ENCODE measurements around the gene ME3. TPM values are rescaled to one million over a fixed set of nuclear protein-coding genes. Genes with fewer than 3 reads are reported as not detected.
"Not testable (repeated sequence)": the region's sequence is repeated elsewhere in the genome, so short reads cannot be mapped to it uniquely, and the experiment has no call there.

The ME3 gene
- total RNA-seq, 2 experiments from 2014 or later: 1.5 to 2.9 TPM

DNA sequence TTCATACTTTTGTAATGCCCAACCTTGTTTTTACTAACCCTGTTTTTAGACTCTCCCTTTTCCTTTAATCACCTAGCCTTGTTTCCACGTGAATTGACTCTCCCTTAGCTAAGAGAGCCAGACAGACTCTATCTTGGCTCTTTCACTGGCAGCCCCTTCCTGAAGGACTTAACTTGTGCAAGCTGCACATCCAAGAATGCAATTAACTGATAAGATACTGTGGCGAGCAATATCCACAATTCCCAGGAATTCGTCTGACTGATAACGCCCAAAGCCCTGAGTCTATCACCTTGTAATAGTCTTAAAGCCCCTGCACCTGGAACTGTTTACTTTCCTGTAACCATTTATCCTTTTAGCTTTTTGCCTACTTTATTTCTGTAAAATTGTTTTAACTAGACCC lies 248.9 kb downstream of the ME3 start:
- H3K27me3 Mint-ChIP-seq; H3K36me3 Mint-ChIP-seq (ENCODE audit: low read depth); CTCF ChIA-PET; H3K4me3 Mint-ChIP-seq; H3K9me3 Mint-ChIP-seq; DNase-seq; POLR2A ChIA-PET; H3K27ac Mint-ChIP-seq; H3K4me1 Mint-ChIP-seq: not testable (repeated sequence)

DNA sequence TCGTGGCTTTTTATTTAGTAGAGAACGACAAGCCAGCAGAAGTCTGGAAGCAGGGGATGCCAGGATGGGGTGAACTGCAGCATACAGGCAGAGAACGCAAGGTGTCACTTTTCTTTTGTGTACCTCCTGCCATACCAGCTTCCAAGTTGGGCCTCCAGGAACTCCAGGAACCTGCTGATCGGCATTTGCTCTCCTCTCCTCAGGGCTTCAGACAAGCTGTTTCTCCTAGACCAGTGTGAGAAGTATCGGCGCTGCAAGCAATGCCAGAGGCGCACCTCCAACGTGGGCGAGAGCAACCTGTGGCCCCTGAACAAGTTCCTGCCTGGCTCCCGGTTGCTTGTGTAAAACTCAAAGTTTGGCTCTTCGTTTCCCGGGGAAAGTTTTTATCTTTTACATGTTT lies 250.0 kb downstream of the ME3 start:
- Mint-ChIP-seq H3K4me3 (no peak overlapping the region), H3K9me3 (no peaks in the 10 kb centered on the region), H3K36me3 (ENCODE audit: low read depth) (no peaks in the 10 kb centered on the region), H3K27me3 (peaks cover 4% of the 10 kb centered on the region), H3K4me1 (peaks cover 5% of the 10 kb centered on the region), H3K27ac (no peak overlapping the region)
- DNase-seq: no peak
- ChIA-PET CTCF (no interaction called here), POLR2A (no interaction called here)

- CTCF ChIA-PET: interaction anchor here (0.6 kb wide), 1 partner anchor 433 kb away, joined by 4 read pairs; no protein-coding TSS in a partner anchor
Observed at GRCh38 chr11:86421946-86422345, 250.5 kb downstream of the ME3 start.

DNA sequence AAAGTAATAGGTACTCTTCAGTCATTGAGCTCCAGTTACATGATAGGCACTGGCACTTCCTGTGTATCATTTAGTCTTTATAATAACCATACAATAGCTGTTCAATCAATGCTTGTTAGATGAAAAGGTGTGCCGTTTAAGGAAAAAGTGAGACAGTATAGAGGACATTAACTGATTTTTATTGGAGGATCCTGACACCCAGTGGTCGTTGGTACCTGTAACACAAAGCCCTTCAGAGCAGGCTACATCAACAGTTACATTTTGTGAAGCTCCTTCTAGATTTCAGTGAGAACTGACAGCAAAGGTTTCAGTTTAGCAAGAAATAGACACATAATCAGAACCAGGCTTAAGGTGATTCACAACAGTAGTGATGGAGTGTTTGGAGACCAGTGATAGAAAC lies 253.5 kb downstream of the ME3 start:
- ChIA-PET CTCF (interaction anchor here (1.1 kb wide), 1 partner anchor 24 kb away, joined by 3 read pairs; no protein-coding TSS in a partner anchor), POLR2A (no interaction called here)
- no peak for DNase-seq
- Mint-ChIP-seq H3K4me3 (no peak overlapping the region), H3K4me1 (peaks cover 5% of the 10 kb centered on the region), H3K36me3 (ENCODE audit: low read depth) (no peaks in the 10 kb centered on the region), H3K27ac (no peak overlapping the region), H3K27me3 (no peaks in the 10 kb centered on the region), H3K9me3 (no peaks in the 10 kb centered on the region)

More at GRCh38 chr11:86421946-86422345, 250.5 kb downstream of the ME3 start:
- no peaks in the 10 kb centered on the region for H3K36me3 Mint-ChIP-seq (ENCODE audit: low read depth)
- DNase-seq: no peak
- POLR2A ChIA-PET: no interaction called here
- peaks cover 4% of the 10 kb centered on the region for H3K27me3 Mint-ChIP-seq
- H3K9me3 Mint-ChIP-seq: no peaks in the 10 kb centered on the region
- no peak overlapping the region for H3K4me3 Mint-ChIP-seq
- H3K4me1 Mint-ChIP-seq: peaks cover 5% of the 10 kb centered on the region
- no peak overlapping the region for H3K27ac Mint-ChIP-seq

DNA sequence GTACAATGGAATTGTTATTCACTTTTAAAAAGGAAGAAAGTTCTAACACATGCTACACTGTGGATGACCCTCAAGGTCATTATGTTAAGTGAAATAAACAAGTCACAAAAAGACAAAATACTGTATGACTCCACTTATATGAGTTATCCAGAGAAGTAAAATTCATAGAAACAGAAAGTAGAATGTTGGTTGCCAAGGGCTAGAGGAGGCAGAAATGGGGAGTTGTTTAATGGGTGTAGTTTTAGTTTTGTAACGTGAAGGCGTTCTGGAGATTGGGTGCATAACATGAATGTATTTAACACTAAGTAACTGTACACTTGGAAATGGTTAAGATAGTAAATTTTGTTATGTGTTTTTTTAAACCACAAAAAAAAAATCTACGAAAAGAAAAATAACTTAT lies 253.9 kb downstream of the ME3 start:
- Mint-ChIP-seq H3K4me3 (no peak overlapping the region), H3K27me3 (no peaks in the 10 kb centered on the region), H3K36me3 (ENCODE audit: low read depth) (no peaks in the 10 kb centered on the region), H3K4me1 (peaks cover 5% of the 10 kb centered on the region), H3K27ac (no peak overlapping the region), H3K9me3 (no peaks in the 10 kb centered on the region)
- POLR2A ChIA-PET: no interaction called here
- CTCF ChIA-PET: no interaction called here
- DNase-seq: no peak

GRCh38 chr11:86418106-86418505 lies 254.3 kb downstream of the ME3 start:
- no peak overlapping the region for H3K27ac Mint-ChIP-seq
- peaks cover 5% of the 10 kb centered on the region for H3K4me1 Mint-ChIP-seq
- no peak for DNase-seq
- no peaks in the 10 kb centered on the region for H3K36me3 Mint-ChIP-seq (ENCODE audit: low read depth)
- no peaks in the 10 kb centered on the region for H3K9me3 Mint-ChIP-seq
- CTCF ChIA-PET: no interaction called here
- H3K27me3 Mint-ChIP-seq: no peaks in the 10 kb centered on the region
- no peak overlapping the region for H3K4me3 Mint-ChIP-seq
- POLR2A ChIA-PET: no interaction called here

GRCh38 chr11:86416951-86417350 lies 255.5 kb downstream of the ME3 start:
- H3K36me3 Mint-ChIP-seq (ENCODE audit: low read depth); POLR2A ChIA-PET: not testable (repeated sequence)
- CTCF ChIA-PET: interaction anchor here (0.7 kb wide), 1 partner anchor 1234 kb away, joined by 3 read pairs; no protein-coding TSS in a partner anchor

GRCh38 chr11:86416494-86416893 lies 255.9 kb downstream of the ME3 start:
- ChIA-PET POLR2A (no interaction called here), CTCF (interaction anchor here (0.7 kb wide), 1 partner anchor 1234 kb away, joined by 3 read pairs; no protein-coding TSS in a partner anchor)
- H3K9me3 Mint-ChIP-seq: no peaks in the 10 kb centered on the region
- no peak for DNase-seq
- H3K36me3 Mint-ChIP-seq (ENCODE audit: low read depth): no peaks in the 10 kb centered on the region
- no peak overlapping the region for H3K27ac Mint-ChIP-seq
- H3K4me3 Mint-ChIP-seq: no peak overlapping the region
- peaks cover 5% of the 10 kb centered on the region for H3K4me1 Mint-ChIP-seq
- no peaks in the 10 kb centered on the region for H3K27me3 Mint-ChIP-seq

More at GRCh38 chr11:86416951-86417350, 255.5 kb downstream of the ME3 start:
- H3K27me3 Mint-ChIP-seq, H3K4me3 Mint-ChIP-seq, DNase-seq, H3K4me1 Mint-ChIP-seq, H3K9me3 Mint-ChIP-seq, H3K27ac Mint-ChIP-seq: not testable (repeated sequence)

- Mint-ChIP-seq H3K4me3 (no peak overlapping the region), H3K36me3 (ENCODE audit: low read depth) (no peaks in the 10 kb centered on the region), H3K27me3 (no peaks in the 10 kb centered on the region), H3K9me3 (no peaks in the 10 kb centered on the region), H3K27ac (no peak overlapping the region), H3K4me1 (peaks cover 5% of the 10 kb centered on the region)
- CTCF ChIA-PET: interaction anchor here (1.2 kb wide), 2 partner anchors 27 to 560 kb away, joined by 3 read pairs; partner anchors contain the start of gene CCDC83
- POLR2A ChIA-PET: no interaction called here
- DNase-seq: no peak
Observed at GRCh38 chr11:86415026-86415425, 257.4 kb downstream of the ME3 start.

DNA sequence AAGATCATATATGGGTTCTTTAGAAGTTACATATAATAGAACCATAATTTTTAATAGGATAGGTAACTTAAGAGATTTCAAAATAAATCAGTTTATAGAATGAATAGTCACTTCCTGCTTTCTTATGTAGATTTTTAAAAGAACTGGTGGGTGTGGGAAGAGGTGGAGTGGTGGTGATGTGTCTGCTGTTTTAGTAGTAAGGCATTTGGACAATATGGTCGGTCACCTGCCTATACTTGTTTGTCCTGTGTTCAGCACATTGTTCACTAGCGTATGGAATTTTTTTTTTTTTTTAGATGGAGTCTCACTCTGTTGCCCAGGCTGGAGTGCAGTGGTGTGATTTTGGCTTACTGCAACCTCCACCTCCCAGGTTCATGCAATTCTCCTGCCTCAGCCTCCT lies 258.4 kb downstream of the ME3 start:
- DNase-seq: no peak
- H3K36me3 Mint-ChIP-seq (ENCODE audit: low read depth): no peaks in the 10 kb centered on the region
- CTCF ChIA-PET: no interaction called here
- H3K4me3 Mint-ChIP-seq: no peak overlapping the region
- POLR2A ChIA-PET: interaction anchor here (0.7 kb wide), 1 partner anchor 78 kb away, joined by 4 read pairs; no protein-coding TSS in a partner anchor
- H3K9me3 Mint-ChIP-seq: no peaks in the 10 kb centered on the region
- no peaks in the 10 kb centered on the region for H3K27me3 Mint-ChIP-seq
- peaks cover 5% of the 10 kb centered on the region for H3K4me1 Mint-ChIP-seq
- no peak overlapping the region for H3K27ac Mint-ChIP-seq

- no peak for DNase-seq
- no peaks in the 10 kb centered on the region for H3K9me3 Mint-ChIP-seq
- ChIA-PET POLR2A (no interaction called here), CTCF (no interaction called here)
- no peaks in the 10 kb centered on the region for H3K4me1 Mint-ChIP-seq
- no peaks in the 10 kb centered on the region for H3K36me3 Mint-ChIP-seq (ENCODE audit: low read depth)
- H3K27me3 Mint-ChIP-seq: no peaks in the 10 kb centered on the region
- H3K27ac Mint-ChIP-seq: no peak overlapping the region
- H3K4me3 Mint-ChIP-seq: no peak overlapping the region
Observed at GRCh38 chr11:86408845-86409244, 263.6 kb downstream of the ME3 start.

- Mint-ChIP-seq H3K36me3 (ENCODE audit: low read depth) (no peaks in the 10 kb centered on the region), H3K4me3 (no peak overlapping the region), H3K9me3 (no peaks in the 10 kb centered on the region), H3K27ac (no peak overlapping the region), H3K4me1 (no peaks in the 10 kb centered on the region), H3K27me3 (no peaks in the 10 kb centered on the region)
- ChIA-PET CTCF (no interaction called here), POLR2A (no interaction called here)
- no peak for DNase-seq
Observed at GRCh38 chr11:86403458-86403857, 269.0 kb downstream of the ME3 start.

- CTCF ChIA-PET: interaction anchor here (0.6 to 0.9 kb wide), 3 partner anchors 9 to 398 kb away, joined by 3 to 6 read pairs (median 4); no protein-coding TSS in a partner anchor
- POLR2A ChIA-PET: no interaction called here
- Mint-ChIP-seq H3K4me3 (no peak overlapping the region), H3K36me3 (ENCODE audit: low read depth) (no peaks in the 10 kb centered on the region), H3K27me3 (no peaks in the 10 kb centered on the region), H3K4me1 (no peaks in the 10 kb centered on the region), H3K27ac (no peak overlapping the region), H3K9me3 (no peaks in the 10 kb centered on the region)
- DNase-seq: no peak
Observed at GRCh38 chr11:86398106-86398505, 274.3 kb downstream of the ME3 start.

DNA sequence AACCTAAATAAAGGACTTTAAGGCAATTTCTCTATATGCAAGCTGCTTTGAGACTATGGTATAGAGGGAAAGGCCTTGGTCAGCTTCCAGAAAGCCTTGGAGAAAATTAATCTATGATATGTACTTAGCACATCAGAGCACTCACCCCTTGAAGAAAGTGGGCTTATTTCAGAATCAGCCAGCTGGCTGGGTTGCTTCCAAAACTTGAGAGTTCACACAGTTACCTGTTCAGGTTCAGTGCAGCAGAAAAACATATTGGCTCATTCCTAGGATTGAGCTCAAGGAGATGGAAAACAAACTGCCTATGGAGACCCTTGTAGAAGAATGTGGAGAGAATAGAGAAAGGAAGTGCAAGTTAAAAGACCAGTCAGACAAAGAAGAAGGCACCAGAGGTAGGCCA lies 275.1 kb downstream of the ME3 start:
- Mint-ChIP-seq H3K4me1 (no peaks in the 10 kb centered on the region), H3K27me3 (no peaks in the 10 kb centered on the region), H3K4me3 (no peak overlapping the region), H3K36me3 (ENCODE audit: low read depth) (no peaks in the 10 kb centered on the region), H3K9me3 (no peaks in the 10 kb centered on the region), H3K27ac (no peak overlapping the region)
- ChIA-PET POLR2A (no interaction called here), CTCF (interaction anchor here (0.9 kb wide), 1 partner anchor 10 kb away, joined by 4 read pairs; no protein-coding TSS in a partner anchor)
- DNase-seq: no peak

Data from activated CD4-positive, alpha-beta T cell treated with anti-CD3 and anti-CD28 coated beads, Interleukin-2, amount 10 ng/mL, durations not matched to agents 7 days and 5 days (primary cell).